HG03565 (cell line): ENCODE results near the gene PIH1D2.
"Not testable (repeated sequence)": the region's sequence is repeated elsewhere in the genome, so short reads cannot be mapped to it uniquely, and the experiment has no call there.

ENCODE experiments used
- ATAC-seq: cut with Tn5 transposase; IDR thresholded peaks from one replicate; pipeline ENCODE4 v1.9.1; 2021; ENCODE audit warnings: mild to moderate bottlenecking, moderate library complexity; ENCODE audit not compliant: unreplicated experiment

PIH1D2 gene

GRCh38 chr11:112073941-112074811, at the start of gene PIH1D2, which contains the start of gene NKAPD1:
Gene PIH1D2, minus strand, starts transcription at chr11:112074017. Its CDS starts 843 bp downstream, at chr11:112073174.
Gene NKAPD1, plus strand, starts transcription at chr11:112074299. Its CDS starts 1,276 bp downstream, at chr11:112075575.
- ATAC-seq = peak; percentile 69

GRCh38 chr11:112123129-112123528, 49.3 kb upstream of the PIH1D2 start:
- ATAC-seq = no peak

- no peak for ATAC-seq
These were observed 48.3 kb upstream of the PIH1D2 start for GRCh38 chr11:112121981-112122615.

- no peak for ATAC-seq
These were observed 44.4 kb upstream of the PIH1D2 start for GRCh38 chr11:112118176-112118575.

GRCh38 chr11:112115386-112115785, 41.6 kb upstream of the PIH1D2 start:
- no peak for ATAC-seq

GRCh38 chr11:112114460-112114859, 40.6 kb upstream of the PIH1D2 start:
- no peak for ATAC-seq

- no peak for ATAC-seq
These were observed 40.0 kb upstream of the PIH1D2 start for GRCh38 chr11:112113539-112114457.

- ATAC-seq = no peak
These were observed 32.3 kb upstream of the PIH1D2 start for GRCh38 chr11:112106070-112106469.

- no peak for ATAC-seq
These were observed 29.6 kb upstream of the PIH1D2 start for GRCh38 chr11:112103446-112103845.

- ATAC-seq = no peak
These were observed 26.6 kb upstream of the PIH1D2 start for GRCh38 chr11:112100462-112100861.

GRCh38 chr11:112097734-112098528, 24.1 kb upstream of the PIH1D2 start:
- no peak for ATAC-seq

GRCh38 chr11:112096194-112096593, 22.4 kb upstream of the PIH1D2 start:
- ATAC-seq = no peak

GRCh38 chr11:112095302-112095701, 21.5 kb upstream of the PIH1D2 start:
- not testable (repeated sequence) for ATAC-seq

GRCh38 chr11:112087212-112087611, 13.4 kb upstream of the PIH1D2 start:
- no peak for ATAC-seq

GRCh38 chr11:112086422-112087191, 12.8 kb upstream of the PIH1D2 start, which contains the start of the genes SDHD and TIMM8B:
Gene SDHD, plus strand, starts transcription at chr11:112086873. Its CDS starts 35 bp downstream, at chr11:112086908.
Gene TIMM8B, minus strand, starts transcription at chr11:112086756. Its CDS starts 33 bp downstream, at chr11:112086723.
- ATAC-seq = peak; percentile 90

- peak; percentile 28 for ATAC-seq
These were observed 12.1 kb upstream of the PIH1D2 start for GRCh38 chr11:112085822-112086421.

- no peak for ATAC-seq
These were observed 8.9 kb upstream of the PIH1D2 start for GRCh38 chr11:112082729-112083128.

GRCh38 chr11:112062923-112063322, 10.9 kb downstream of the PIH1D2 start:
- ATAC-seq = no peak

- ATAC-seq = no peak
These were observed 15.7 kb downstream of the PIH1D2 start for GRCh38 chr11:112058103-112058502.
